Measurements from ENCODE around the gene SLFN13. TPM values are rescaled to one million over a fixed set of nuclear protein-coding genes. Genes with fewer than 3 reads are reported as not detected.

SLFN13 gene
- total RNA-seq, 1 donor from 2014 or later: 27.1 TPM

- Histone ChIP-seq H3K36me3 (no peaks in the 10 kb centered on the region), H3K27me3 (ENCODE audit: low read depth) (peaks cover 8% of the 10 kb centered on the region), H3K4me3 (peak overlapping the region; percentile 67), H3K9me3 (no peaks in the 10 kb centered on the region), H3K4me1 (peaks cover 14% of the 10 kb centered on the region), H3K27ac (no peak overlapping the region)
- no peak for TF ChIP-seq CTCF (IDR thresholded peaks at IDR 0.05)
- intact Hi-C loops (cut with DNase I): no loop called here
- ATAC-seq (peak; percentile 51), DNase-seq (peak; percentile 60)
These were observed 885 bp upstream of the SLFN13 start for GRCh38 chr17:35449371-35449931.

- H3K4me3 ChIP-seq: peak overlapping the region; percentile 67
- DNase-seq (no peak), ATAC-seq (peak; percentile 5 to 8)
- peak overlapping the region; percentile 76 for H3K27ac ChIP-seq
- peaks cover 8% of the 10 kb centered on the region for H3K27me3 ChIP-seq (ENCODE audit: low read depth)
- H3K36me3 ChIP-seq: no peaks in the 10 kb centered on the region
- H3K9me3 ChIP-seq: no peaks in the 10 kb centered on the region
- intact Hi-C loops (cut with DNase I): no loop called here
- TF ChIP-seq CTCF (IDR thresholded peaks at IDR 0.05): no peak
- peaks cover 14% of the 10 kb centered on the region for H3K4me1 ChIP-seq
These were observed 297 bp upstream of the SLFN13 start for GRCh38 chr17:35448899-35449227.

GRCh38 chr17:35447499-35447898 is 1.1 kb downstream of the SLFN13 start:
- Histone ChIP-seq H3K36me3 (no peaks in the 10 kb centered on the region), H3K27me3 (ENCODE audit: low read depth) (peaks cover 8% of the 10 kb centered on the region), H3K9me3 (no peaks in the 10 kb centered on the region), H3K4me3 (peak overlapping the region; percentile 67), H3K4me1 (peaks cover 14% of the 10 kb centered on the region), H3K27ac (peak overlapping the region; percentile 76)
- DNase-seq (no peak), ATAC-seq (no peak)
- no peak for TF ChIP-seq CTCF (IDR thresholded peaks at IDR 0.05)
- intact Hi-C loops (cut with DNase I): no loop called here

GRCh38 chr17:35438433-35438832 is 10.1 kb downstream of the SLFN13 start:
- H3K4me3 ChIP-seq: no peak overlapping the region
- ATAC-seq (no peak), DNase-seq (no peak)
- H3K9me3 ChIP-seq: no peaks in the 10 kb centered on the region
- H3K4me1 ChIP-seq: peaks cover 6% of the 10 kb centered on the region
- TF ChIP-seq CTCF (IDR thresholded peaks at IDR 0.05): no peak
- H3K27ac ChIP-seq: no peak overlapping the region
- H3K36me3 ChIP-seq: no peaks in the 10 kb centered on the region
- intact Hi-C loops (cut with DNase I): no loop called here
- H3K27me3 ChIP-seq (ENCODE audit: low read depth): no peaks in the 10 kb centered on the region

GRCh38 chr17:35433075-35433894 is 15.3 kb downstream of the SLFN13 start:
- intact Hi-C loops (cut with DNase I): no loop called here
- Histone ChIP-seq H3K9me3 (no peaks in the 10 kb centered on the region), H3K4me3 (peak overlapping the region; percentile 67), H3K4me1 (peaks cover 24% of the 10 kb centered on the region), H3K27me3 (ENCODE audit: low read depth) (no peaks in the 10 kb centered on the region), H3K27ac (peak overlapping the region; percentile 84), H3K36me3 (no peaks in the 10 kb centered on the region)
- ATAC-seq: peak; percentile 94 to 96
- DNase-seq: peak; percentile 73
- no peak for TF ChIP-seq CTCF (IDR thresholded peaks at IDR 0.05)
